ENCODE measurements around the gene TGM5.

GRCh38 chr15:43212951-43213350 is 53.8 kb downstream of the TGM5 start:
- TF ChIP-seq CTCF (IDR thresholded peaks at IDR 0.05), result no peak
- TF ChIP-seq POLR2A (IDR thresholded peaks at IDR 0.05), result no peak
